HG03196 (cell line): Measurements from ENCODE around the gene DKKL1.

Experiments used
- ATAC-seq: cut with Tn5 transposase; IDR thresholded peaks from one replicate; pipeline ENCODE4 v1.9.1; 2021; ENCODE audit not compliant: unreplicated experiment

The DKKL1 gene

DNA sequence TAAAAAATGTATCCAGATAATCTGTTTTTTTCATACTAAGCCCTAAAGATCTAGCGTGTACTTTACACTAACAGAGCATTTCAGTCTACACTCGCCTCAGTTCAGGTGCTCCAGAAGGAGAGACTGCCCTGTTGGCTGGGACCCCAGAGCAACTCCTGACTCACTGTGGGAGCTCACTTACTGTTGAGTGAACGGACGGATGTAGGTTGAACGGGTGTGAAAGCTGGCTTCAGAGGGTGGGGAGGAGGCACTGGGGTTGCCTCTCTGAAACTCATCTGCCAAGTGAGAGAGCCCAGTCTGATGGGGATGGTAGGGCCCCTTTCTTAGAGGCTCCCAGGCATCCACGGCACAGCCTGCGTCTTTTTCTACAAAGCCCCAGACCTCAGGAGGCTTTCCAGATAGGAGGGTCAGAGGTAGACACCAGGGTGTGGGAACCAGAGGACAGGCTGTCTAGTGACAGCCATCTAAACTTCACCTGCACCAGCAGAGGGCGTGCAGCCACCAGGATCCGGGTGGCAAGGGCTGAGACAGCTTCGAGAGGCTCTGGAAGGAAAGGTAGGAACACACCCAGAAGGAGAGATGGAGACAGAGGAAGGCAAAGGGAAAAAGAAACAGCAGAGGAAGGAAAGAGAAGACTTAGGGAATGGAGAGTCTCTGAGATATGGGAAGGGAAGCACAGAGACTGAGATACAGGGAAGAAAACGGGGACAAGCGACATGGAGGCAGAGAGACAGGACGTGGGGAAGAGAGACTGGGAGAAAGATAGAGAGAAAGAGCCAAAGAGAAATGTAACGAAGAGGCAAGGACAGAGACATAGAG, 28.1 kb downstream of the DKKL1 start:
- peak; percentile 46 for ATAC-seq

DNA sequence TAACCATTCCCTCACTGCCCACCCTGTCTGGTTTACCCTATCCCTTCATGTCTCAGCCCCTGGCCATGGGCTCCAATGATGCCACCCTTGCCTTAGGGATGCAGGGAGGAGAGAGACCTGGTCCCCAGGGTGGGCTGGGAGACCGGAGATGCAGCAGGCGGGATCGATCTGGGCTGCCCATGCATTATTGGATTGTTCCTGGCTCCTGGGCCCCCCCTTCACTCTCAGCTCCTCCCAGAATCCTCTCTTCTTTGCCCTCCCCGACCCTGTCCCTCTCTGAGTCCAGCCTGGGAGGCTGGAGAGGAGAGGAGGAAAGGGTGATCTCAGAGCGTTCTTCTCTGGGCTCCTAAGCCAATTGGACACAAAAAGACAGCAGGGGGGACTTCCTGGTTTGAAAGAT, 30.2 kb downstream of the DKKL1 start:
- ATAC-seq = no peak

DNA sequence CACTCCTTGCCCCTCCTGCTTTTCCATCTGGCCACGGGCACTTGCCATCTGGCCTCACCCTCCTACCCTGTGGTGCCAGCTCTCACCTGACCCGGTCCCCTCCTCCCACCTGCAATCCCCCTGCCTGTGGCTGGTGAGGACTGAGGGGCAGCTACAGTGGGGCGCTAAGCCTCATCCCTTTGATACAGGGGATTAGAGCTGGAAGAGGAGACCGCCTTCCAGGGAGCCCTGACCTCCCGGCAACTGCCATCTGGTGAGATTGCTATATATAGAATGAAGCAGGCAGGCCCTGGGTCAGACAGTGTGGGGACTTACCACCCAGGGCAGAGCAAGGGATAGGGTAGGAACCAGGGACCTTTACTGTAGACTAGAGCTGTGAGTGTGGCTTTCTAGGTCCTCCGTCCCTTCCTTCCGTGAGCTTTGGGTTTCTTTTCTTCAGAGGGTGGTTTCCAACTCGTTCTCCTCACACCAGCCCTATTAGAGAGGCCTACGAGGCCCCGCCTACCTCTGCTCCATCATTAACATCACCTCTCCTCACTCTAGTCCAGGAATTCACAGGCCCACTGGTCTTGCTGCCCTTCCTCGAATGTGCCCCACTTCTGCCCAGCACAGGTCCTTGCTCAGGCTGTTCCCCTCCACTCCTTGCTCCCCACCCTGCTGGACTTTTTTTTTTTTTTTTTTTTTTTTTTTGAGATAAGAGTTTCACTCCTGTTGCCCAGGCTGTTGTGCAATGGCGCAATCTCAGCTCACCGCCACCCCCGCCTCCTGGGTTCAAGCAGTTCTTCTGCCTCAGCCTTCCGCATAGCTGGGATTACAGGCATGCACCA, 32.1 kb downstream of the DKKL1 start:
- no peak for ATAC-seq

DNA sequence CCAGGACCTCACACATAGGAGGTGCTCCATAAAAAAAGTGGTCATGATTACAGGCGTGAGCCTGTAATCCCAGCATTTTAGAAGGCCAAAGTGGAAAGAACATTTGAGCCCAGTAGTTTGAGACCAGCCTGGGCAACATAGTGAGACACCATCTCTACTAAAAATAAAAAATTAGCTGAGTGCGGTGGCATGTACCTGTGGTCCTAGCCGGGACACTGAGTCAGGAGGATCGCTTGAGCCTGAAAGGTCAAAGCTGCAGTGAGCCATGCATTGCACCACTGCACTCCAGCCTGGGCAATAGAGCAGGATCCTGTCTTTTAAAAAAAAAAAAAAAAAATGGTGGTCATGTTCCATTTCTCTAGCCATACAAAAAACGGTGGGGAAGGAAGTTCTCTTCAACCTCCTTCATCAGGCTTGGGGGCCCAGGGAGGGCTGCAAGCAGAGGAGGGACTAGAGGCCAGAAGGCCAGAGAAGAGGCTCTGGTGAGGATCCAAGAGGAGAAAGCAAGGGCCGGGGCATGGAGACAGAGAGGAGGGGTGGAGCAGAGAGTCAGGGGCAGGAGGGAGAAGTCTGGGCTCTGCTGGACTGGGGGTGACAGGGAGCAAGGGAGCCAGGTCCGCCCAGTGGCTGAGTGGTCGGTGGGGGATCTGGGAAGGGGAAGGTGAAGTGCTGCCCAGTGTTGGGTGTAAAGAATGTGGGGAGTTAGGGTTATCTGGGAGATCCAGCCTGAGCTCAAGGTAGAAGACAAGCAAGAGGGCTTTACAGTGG, 33.2 kb downstream of the DKKL1 start:
- ATAC-seq = no peak

DNA sequence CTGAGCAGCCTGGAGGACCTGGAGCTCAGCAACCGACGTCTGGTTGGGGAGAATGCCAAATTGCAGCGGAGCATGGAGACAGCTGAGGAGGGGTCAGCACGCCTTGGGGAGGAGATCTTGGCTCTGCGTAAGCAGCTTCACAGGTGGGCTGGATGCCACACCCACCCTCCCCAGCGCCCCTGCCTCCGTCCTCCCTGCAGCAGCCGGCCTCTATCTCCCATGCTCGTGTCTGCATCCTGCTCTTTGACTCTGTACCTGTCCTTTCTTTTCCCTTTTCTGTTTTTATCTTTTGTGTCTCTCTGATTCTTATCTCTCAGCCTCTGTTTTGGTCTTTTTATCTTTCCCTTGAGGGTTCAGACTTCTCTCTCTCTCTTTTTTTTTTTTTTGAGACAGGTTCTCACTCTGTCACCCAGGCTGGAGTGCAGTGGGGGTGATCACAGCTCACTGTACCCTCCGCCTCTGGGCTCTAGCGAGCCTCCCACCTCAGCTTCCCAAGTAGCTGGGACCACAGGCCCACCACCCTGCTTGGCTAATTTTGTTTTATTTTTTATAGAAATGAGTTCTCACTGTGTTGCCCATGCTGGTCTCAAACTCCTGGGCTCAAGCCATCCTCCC, 34.4 kb downstream of the DKKL1 start:
- no peak for ATAC-seq

DNA sequence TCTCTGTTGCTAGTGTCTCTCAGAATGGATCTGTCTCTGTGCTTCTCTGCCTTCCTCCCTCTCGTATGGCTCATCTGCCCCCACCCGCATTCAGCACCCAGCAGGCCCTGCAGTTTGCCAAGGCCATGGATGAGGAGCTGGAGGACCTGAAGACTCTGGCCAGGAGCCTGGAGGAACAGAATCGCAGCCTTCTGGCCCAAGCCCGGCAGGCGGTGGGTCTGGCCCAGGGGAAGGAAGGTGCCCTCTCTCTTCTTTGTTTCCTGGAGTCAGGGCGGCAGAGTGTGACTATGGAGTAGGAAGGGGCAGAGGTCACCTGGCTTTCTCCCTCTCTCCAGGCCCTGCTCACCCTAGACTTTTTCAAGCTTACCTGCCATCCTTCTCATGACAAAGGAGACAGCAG, 35.3 kb downstream of the DKKL1 start:
- no peak for ATAC-seq

DNA sequence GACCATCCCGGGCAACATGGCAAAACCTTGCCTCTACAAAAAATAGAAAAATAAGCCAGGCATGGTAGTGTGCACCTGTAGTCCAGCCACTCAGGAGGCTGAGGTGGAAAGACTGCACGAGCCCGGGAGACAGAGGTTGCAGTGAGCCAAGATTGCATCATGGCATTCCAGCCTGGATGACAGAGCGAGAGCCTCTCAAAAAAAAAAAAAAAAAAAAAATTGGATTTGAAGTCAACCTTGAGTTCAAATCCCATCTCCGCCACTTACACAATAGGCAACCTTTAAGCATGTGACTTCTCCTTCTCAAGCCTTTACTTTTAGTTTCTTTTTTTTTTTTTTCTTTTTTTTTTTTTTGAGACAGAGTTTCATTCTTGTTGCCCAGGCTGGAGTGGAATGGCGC, 36.4 kb downstream of the DKKL1 start:
- no peak for ATAC-seq

DNA sequence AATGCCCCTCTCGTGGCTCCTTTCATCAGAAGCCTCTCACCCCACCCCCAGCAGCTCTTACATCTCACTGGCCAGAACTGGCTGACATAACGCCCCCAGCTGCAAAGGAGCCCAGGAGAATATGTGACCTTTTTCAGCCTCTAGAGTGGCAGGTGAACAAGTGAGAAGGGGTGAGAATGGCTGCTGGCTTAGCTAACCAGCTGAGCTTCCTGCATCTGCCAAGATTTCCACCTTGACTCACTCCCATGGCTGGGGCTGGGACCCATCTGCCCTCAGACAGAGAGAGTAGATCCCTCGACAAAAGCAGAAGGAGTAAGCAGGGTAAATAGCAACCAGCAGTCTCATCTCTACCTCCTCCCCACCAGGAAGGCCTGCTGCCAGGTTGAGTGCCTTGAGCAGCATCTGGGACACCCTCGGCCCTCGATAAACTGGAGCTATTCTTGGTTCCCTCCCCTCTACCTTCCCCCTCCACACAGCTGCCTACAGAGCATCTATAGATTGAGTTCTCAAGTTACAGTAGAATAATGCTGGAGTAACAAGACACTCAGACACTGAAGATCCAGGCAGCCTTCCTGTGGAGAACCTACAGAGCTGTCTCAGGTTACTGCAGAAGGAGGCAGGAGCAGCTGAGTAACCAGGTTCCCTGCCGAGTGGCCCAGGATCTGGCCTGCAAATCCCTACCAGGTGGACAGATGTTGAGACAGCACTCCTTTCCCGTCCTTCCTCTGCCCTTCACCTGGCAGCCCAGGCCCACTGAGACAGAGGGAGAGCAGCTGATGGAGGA, 39.9 kb downstream of the DKKL1 start:
- no peak for ATAC-seq

DNA sequence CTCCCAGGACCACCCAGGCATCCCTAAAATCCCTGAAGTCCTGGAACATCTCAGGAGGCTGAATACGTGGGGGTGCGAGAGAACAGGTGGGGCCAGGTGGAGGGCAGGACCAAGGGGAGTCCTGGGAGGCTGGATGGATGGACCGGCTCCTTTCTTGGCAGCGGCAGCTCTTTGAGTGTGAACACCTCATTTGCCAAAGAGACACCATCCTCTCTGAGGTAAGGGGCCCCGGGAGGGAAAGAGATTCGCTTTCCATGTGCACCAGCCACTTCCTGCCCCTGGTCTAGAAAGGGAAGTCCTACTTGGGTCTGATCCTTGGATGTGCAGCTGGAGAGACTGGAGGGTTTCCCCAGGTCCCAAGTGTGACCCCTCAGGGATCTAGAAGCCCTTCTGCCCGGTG, 43.4 kb downstream of the DKKL1 start:
- no peak for ATAC-seq

DNA sequence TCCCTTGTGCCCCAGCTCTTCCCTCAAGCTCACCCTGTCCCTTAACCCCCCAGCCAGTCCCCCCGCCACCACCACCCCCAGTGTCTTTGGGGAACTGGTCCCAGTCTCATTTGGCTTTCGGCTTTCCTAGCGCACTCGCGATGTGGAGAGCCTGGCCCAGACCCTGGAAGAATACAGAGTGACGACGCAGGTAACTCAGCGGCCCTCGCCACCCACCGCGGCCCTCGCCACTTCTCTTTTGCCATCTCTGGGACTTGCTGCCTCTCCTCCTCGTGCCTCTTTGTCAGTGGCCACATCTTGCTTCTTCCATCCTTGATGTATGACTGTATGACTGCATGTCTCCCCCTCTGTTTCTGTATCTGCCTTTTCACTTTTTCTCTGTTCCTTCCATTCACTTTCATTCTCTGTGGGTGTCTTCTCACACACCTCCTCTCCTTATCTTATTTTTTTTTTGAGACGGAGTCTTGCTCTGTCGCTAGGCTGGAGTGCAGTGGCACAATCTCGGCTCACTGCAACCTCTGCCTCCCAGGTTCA, 43.9 kb downstream of the DKKL1 start:
- no peak for ATAC-seq

DNA sequence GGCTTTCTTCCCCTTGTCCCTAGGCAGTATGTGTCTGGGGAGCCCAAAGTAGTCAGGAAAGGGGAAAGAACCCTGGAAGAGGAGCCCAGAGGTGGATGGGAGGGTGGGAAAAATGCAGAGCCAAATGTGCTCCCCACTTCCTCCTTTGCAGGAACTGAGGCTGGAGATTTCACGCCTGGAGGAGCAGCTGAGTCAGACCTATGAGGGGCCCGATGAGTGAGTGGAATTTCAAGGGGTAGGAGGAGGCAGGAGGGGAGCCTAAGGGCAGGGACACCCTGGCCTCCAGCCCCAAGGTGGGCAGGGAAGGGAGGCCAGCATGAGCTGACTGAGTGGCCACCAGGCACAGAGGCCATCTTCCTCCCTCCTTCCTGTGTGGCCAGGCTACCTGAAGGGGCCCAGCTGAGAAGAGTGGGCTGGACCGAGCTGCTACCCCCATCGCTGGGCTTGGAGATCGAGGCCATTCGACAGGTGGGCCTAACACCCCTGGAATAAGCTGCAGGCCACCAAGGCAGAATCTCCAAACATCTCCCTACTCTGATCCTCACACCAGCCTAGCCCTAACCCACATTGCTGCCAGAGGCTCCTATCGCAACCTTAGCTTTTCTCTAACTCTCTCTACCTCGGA, 45.3 kb downstream of the DKKL1 start:
- ATAC-seq = no peak

DNA sequence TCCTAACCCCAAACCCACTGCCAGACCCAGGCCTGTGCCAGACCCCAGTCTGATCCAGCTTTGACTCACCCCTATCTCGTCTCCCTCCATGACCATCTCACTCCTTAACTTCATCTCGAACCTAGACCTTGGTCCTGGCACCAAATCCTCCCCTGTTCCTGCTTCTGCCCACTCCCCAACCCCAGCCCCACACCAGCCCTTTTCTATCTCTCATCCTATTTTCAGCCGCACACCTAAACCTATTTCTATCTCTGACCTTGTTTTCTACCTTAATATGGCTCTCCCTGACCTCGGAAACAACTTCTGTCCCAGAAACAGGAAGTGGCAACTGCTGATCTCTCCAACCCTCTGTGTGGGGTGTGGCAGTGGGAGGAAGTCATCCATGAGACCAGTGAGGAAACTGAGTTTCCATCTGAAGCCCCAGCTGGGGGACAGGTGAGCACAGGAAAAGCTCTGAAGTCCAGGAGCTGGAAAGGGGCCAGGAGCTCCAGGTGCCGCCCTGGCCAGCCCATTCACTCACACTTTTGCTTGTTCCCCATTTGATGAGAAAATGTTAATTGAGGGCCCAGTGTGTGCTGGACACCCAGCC, 45.9 kb downstream of the DKKL1 start:
- no peak for ATAC-seq

DNA sequence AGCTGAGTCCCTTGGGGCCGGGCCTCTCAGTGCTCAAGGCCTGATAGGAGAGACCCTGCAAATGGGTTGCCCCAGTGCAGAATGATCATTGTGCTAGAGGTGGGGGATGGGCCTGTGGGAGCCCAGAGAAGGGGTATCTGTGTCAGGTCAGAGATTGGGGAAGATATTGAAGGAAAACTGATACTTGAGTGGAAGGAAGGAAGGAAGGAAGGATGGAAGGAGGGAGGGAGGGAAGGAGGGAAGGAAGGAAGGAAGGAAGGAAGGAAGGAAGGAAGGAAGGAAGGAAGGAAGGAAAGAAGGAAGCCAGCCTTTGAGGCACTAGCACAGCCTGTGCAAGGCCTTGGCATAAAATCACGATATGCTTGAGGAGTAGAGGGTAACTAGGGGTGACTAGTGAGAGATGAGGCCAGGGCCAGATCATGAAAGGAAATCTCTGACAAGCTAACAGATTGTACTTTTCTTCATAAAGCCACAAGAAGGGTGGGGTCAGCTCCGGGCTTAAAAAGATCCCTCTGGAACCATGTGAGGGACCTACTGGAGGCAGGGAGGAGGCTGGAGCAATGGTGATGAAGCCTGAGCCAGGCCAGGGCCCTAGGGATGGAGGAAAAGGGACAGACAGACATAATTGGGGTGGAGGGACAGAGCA, 48.1 kb downstream of the DKKL1 start:
- no peak for ATAC-seq

DNA sequence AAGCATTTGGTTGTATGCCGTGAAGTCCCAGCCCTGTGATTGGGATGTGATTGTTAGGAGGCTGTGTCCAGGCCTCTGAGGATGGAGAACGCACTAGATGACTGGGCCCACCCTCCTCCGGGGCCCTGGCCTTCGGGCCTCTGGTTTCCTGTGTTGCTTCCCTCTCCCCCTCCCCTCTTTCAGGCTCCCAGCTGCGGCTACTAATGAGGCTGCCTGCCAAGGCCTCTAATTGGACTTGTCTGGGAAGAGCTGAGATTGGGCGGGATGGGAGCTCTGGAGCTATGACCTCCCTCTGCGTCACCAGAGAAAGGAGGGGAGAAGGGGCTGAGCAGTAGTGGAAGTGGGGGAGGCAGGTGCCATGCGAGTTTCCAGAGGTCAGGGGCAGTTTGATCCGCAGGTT, 49.7 kb downstream of the DKKL1 start:
- ATAC-seq = no peak

DNA sequence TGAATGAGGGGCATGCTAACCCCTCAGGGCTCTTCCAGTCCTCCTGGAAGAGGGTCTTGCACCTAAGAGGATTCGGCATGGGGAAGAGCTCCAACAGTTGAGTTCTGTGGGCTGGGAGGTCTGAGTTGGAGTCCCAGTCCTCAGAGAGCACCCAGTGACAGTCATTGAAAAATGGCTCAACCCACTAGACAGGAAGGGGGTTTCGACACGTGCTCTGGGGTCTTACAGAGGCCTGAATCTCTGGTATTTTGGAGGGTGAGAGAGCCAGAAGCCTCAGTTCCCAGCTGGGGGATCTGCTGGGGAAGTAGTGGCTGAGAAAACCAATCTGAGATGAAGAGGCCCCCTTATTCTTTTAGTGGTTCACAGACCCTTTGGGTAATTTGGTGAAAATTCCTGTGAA, 50.6 kb downstream of the DKKL1 start:
- no peak for ATAC-seq

DNA sequence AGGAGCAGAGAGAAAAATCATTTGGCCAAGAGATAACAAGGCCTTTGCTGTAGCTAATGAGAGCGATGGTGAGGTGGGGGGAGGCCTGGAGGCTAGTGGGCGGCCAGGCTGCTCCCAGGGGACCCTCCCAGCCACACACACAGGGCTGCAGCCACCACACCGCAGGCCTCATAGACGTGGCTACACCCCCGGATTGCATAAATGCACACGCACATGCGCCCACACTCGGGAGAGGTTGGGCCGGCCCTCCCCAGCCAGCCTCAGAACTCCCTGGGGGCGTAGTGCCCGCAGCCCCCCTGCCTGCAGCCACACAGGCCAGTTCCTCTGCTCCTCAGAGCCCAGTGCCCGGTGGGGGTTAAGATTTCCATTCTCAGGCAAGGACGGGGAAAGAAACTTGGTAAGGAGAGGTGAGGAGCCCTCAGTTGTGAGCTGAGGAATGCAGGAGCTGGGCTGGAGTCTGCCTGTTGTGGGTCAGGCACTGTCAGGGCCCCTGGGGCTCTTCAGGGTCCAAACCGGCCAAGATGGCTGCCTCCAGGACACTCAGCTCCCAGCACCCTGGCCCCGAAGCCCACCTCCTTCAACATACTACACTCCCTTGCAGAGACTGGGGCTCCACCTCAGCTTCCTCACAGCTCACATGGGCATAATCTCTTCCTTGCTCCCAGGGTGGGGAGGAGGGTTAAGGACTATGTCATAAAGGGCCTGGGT, 51.6 kb downstream of the DKKL1 start:
- no peak for ATAC-seq

DNA sequence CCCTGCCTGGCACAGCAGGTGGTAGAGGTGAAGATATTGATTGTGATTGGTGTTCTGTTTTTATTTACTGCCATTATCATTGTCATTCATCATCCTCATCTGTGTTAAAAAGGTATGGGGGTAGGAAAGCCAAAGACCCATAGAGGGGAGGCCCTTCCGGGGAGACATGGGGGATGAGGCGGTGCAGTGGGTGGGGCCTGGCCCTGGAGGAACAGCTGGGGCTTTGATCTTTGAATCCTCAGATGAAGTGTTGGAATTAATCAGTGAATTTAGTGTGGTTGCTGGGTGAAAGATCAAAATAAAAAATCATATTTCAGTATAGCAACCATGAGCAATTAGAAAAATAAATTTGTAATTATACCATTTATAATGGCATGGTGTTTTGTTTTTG, 52.1 kb downstream of the DKKL1 start:
- ATAC-seq = no peak

DNA sequence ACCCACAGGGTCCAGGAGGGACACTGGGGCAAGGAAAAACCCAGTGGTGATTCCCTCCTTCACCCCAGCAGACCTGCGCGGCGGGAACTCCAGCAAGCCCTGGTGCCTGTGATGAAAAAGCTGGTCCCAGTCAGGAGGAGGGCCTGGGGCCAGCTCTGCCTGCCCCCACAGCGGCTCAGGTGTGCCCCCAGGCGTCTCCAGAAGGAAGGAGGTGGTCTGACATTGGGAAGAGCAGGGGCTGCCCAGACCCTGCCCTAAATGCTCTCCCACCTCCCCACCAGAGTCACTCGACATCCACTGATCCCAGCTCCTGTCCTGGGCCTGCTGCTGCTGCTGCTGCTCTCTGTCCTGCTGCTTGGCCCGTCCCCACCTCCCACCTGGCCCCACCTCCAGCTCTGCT, 53.4 kb downstream of the DKKL1 start:
- no peak for ATAC-seq
